Activated gamma-delta T cell treated with anti-CD3 and anti-CD28 coated beads, Interleukin-2, amount 50 U/mL, for 16 hours (primary cell): ENCODE measurements around the gene MUC2.

Source experiments
- DNase-seq: peaks from one replicate; pipeline ENCODE4 v3.0.0-alpha.2; 2020; ENCODE audit warnings: low read depth

The MUC2 gene

GRCh38 chr11:1121813-1122663, 47.4 kb downstream of the MUC2 start:
- no peak for DNase-seq

GRCh38 chr11:1122664-1123002, 48.0 kb downstream of the MUC2 start:
- DNase-seq, result no peak

GRCh38 chr11:1123970-1124369, 49.3 kb downstream of the MUC2 start:
- no peak for DNase-seq
